DOHH2 (cell line): ENCODE measurements around the gene FILIP1.

Source experiments
- EZH2phosphoT487 ChIP-seq: fragments of 200-600 bp; sonication (generic); IDR thresholded peaks from 2 replicates; pipeline ENCODE4 v1.6.1; 2017; ENCODE audit warnings: borderline replicate concordance, mild to moderate bottlenecking, antibody characterized with exemption, low read length, moderate library complexity, mixed read lengths
- TF ChIP-seq, protein P1 (sequence below): fragments of 200-600 bp; sonication (generic); IDR thresholded peaks from one replicate; pipeline ENCODE4 v1.5.1; 2014; ENCODE audit warnings: antibody characterized with exemption, mild to moderate bottlenecking, low read depth, low read length; ENCODE audit not compliant: poor library complexity, severe bottlenecking

GRCh38 chr6:75280131-75280855 lies 213.3 kb downstream of the FILIP1 start:
- TF ChIP-seq, protein P1, sequence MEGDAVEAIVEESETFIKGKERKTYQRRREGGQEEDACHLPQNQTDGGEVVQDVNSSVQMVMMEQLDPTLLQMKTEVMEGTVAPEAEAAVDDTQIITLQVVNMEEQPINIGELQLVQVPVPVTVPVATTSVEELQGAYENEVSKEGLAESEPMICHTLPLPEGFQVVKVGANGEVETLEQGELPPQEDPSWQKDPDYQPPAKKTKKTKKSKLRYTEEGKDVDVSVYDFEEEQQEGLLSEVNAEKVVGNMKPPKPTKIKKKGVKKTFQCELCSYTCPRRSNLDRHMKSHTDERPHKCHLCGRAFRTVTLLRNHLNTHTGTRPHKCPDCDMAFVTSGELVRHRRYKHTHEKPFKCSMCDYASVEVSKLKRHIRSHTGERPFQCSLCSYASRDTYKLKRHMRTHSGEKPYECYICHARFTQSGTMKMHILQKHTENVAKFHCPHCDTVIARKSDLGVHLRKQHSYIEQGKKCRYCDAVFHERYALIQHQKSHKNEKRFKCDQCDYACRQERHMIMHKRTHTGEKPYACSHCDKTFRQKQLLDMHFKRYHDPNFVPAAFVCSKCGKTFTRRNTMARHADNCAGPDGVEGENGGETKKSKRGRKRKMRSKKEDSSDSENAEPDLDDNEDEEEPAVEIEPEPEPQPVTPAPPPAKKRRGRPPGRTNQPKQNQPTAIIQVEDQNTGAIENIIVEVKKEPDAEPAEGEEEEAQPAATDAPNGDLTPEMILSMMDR, result no peak
- no peak for TF ChIP-seq EZH2phosphoT487
